HG03432 (cell line): ENCODE measurements around the gene ENTPD5.
"Not testable (repeated sequence)": the region's sequence is repeated elsewhere in the genome, so short reads cannot be mapped to it uniquely, and the experiment has no call there.

Experiments used
- ATAC-seq: cut with Tn5 transposase; IDR thresholded peaks from one replicate; pipeline ENCODE4 v1.9.1; 2021; ENCODE audit warnings: mild to moderate bottlenecking, moderate library complexity; ENCODE audit not compliant: unreplicated experiment

ENTPD5 gene

GRCh38 chr14:73945159-73945670 is 73.9 kb downstream of the ENTPD5 start:
- no peak for ATAC-seq

- no peak for ATAC-seq
These were observed 74.5 kb downstream of the ENTPD5 start for GRCh38 chr14:73944432-73945158.

- no peak for ATAC-seq
These were observed 76.0 kb downstream of the ENTPD5 start for GRCh38 chr14:73943083-73943482.

- no peak for ATAC-seq
These were observed 76.9 kb downstream of the ENTPD5 start for GRCh38 chr14:73942180-73942579.

GRCh38 chr14:73937012-73937411 is 82.1 kb downstream of the ENTPD5 start:
- ATAC-seq, result no peak

GRCh38 chr14:73936548-73936947 is 82.5 kb downstream of the ENTPD5 start:
- ATAC-seq, result no peak

- ATAC-seq, result no peak
These were observed 83.4 kb downstream of the ENTPD5 start for GRCh38 chr14:73935666-73936065.

GRCh38 chr14:73924337-73924736 is 94.8 kb downstream of the ENTPD5 start:
- no peak for ATAC-seq

- not testable (repeated sequence) for ATAC-seq
These were observed 99.6 kb downstream of the ENTPD5 start for GRCh38 chr14:73919457-73919856.

GRCh38 chr14:73916324-73916723 is 102.8 kb downstream of the ENTPD5 start:
- ATAC-seq, result no peak

- no peak for ATAC-seq
These were observed 105.8 kb downstream of the ENTPD5 start for GRCh38 chr14:73913256-73913655.

GRCh38 chr14:73909681-73910080 is 109.4 kb downstream of the ENTPD5 start:
- ATAC-seq, result no peak
